CD4-positive, alpha-beta T cell treated with Interleukin-2 at 100 ng/mL for 4 hours (primary cell): ENCODE data around the gene FAM131A.
A peak's percentile ranks its signal among the peaks of the same experiment; 100 is the strongest.

ENCODE experiments used
- DNase-seq: peaks from one replicate; pipeline ENCODE4 v3.0.0-alpha.2; 2020; ENCODE audit warnings: low spot score

FAM131A gene

GRCh38 chr3:184337399-184337714 is at the start of gene FAM131A:
TSS of gene FAM131A (plus strand) at chr3:184337600. CDS start at chr3:184337631, 31 bp downstream.
- no peak for DNase-seq

GRCh38 chr3:184289426-184289938 is 47.9 kb upstream of the FAM131A start:
- DNase-seq: peak; percentile 58

- no peak for DNase-seq
Measured at GRCh38 chr3:184290331-184290730, 47.1 kb upstream of the FAM131A start.

GRCh38 chr3:184291044-184291737 is 46.2 kb upstream of the FAM131A start:
- DNase-seq: no peak

GRCh38 chr3:184291738-184292445 is 45.5 kb upstream of the FAM131A start:
- DNase-seq: no peak

- DNase-seq: no peak
Measured at GRCh38 chr3:184295771-184296170, 41.6 kb upstream of the FAM131A start.

- DNase-seq: no peak
Measured at GRCh38 chr3:184296616-184297015, 40.8 kb upstream of the FAM131A start.

- peak; percentile 98 for DNase-seq
Measured at GRCh38 chr3:184298759-184299487, 38.5 kb upstream of the FAM131A start, which contains the start of gene PSMD2. TSS of gene PSMD2 (plus strand) at chr3:184299241. CDS start at chr3:184299267, 26 bp downstream.

GRCh38 chr3:184299488-184300377 is 37.7 kb upstream of the FAM131A start:
- no peak for DNase-seq

- no peak for DNase-seq
Measured at GRCh38 chr3:184300378-184300720, 37.1 kb upstream of the FAM131A start.

- DNase-seq: no peak
Measured at GRCh38 chr3:184305577-184305976, 31.8 kb upstream of the FAM131A start.

GRCh38 chr3:184306341-184306972 is 30.9 kb upstream of the FAM131A start:
- DNase-seq: no peak

- no peak for DNase-seq
Measured at GRCh38 chr3:184307915-184308314, 29.5 kb upstream of the FAM131A start.

GRCh38 chr3:184308744-184309143 is 28.7 kb upstream of the FAM131A start:
- DNase-seq: no peak

GRCh38 chr3:184311633-184312032 is 25.8 kb upstream of the FAM131A start:
- no peak for DNase-seq

- DNase-seq: peak; percentile 92
Measured at GRCh38 chr3:184314363-184314699, 23.1 kb upstream of the FAM131A start, which contains the start of gene EIF4G1. TSS of gene EIF4G1 (plus strand) at chr3:184314606. CDS start at chr3:184315797, 1,191 bp downstream.

GRCh38 chr3:184314700-184315542 is 22.5 kb upstream of the FAM131A start:
- DNase-seq: peak; percentile 58

- no peak for DNase-seq
Measured at GRCh38 chr3:184315543-184315867, 21.9 kb upstream of the FAM131A start.

GRCh38 chr3:184315871-184316661 is 21.3 kb upstream of the FAM131A start:
- DNase-seq: no peak

- no peak for DNase-seq
Measured at GRCh38 chr3:184316792-184317191, 20.6 kb upstream of the FAM131A start.
